HEK293 (cell line): Measurements from ENCODE around the gene C1orf122.

Source experiments
- HOXD13 ChIP-seq: sonication (generic); formaldehyde crosslinking; IDR thresholded peaks from 2 replicates; pipeline ENCODE4 v1.8.0; 2022; ENCODE audit warnings: missing genetic modification reagents, borderline replicate concordance
- KLF16 ChIP-seq: fragments of 450-650 bp; formaldehyde crosslinking; IDR thresholded peaks from 2 replicates; pipeline ENCODE4 v1.5.1; 2017; ENCODE audit warnings: missing biosample characterization, missing genetic modification characterization
- YY1 ChIP-seq: fragments of 450-650 bp; formaldehyde crosslinking; IDR thresholded peaks from 2 replicates; pipeline ENCODE4 v1.5.1; 2018; ENCODE audit warnings: missing biosample characterization, missing genetic modification characterization
- ZBTB8A ChIP-seq: fragments of 450-650 bp; formaldehyde crosslinking; IDR thresholded peaks from 2 replicates; pipeline ENCODE4 v1.5.1; 2016; ENCODE audit warnings: missing biosample characterization, missing genetic modification characterization
- ZNF121 ChIP-seq: fragments of 450-650 bp; formaldehyde crosslinking; IDR thresholded peaks from 2 replicates; pipeline ENCODE4 v1.5.1; 2016; ENCODE audit warnings: missing biosample characterization, missing genetic modification characterization
- ZNF707 ChIP-seq: fragments of 450-650 bp; formaldehyde crosslinking; IDR thresholded peaks from 2 replicates; pipeline ENCODE4 v1.5.1; 2016; ENCODE audit warnings: missing biosample characterization, missing genetic modification characterization
- ZNF785 ChIP-seq: fragments of 450-650 bp; formaldehyde crosslinking; IDR thresholded peaks from 2 replicates; pipeline ENCODE4 v1.5.1; 2016; ENCODE audit warnings: missing biosample characterization, missing genetic modification characterization
- TF ChIP-seq, protein P1 (sequence below): fragments of 450-650 bp; formaldehyde crosslinking; IDR thresholded peaks from 2 replicates; pipeline ENCODE4 v1.5.1; 2016; ENCODE audit warnings: missing biosample characterization, missing genetic modification characterization
- TF ChIP-seq, protein P2 (sequence below): fragments of 450-650 bp; formaldehyde crosslinking; IDR thresholded peaks from 2 replicates; pipeline ENCODE4 v1.5.1; 2016; ENCODE audit warnings: missing biosample characterization, missing genetic modification characterization
- TF ChIP-seq, protein P3 (sequence below): fragments of 450-650 bp; formaldehyde crosslinking; IDR thresholded peaks from 2 replicates; pipeline ENCODE4 v1.5.1; 2016; ENCODE audit warnings: missing biosample characterization, missing genetic modification characterization
- TF ChIP-seq, protein P4 (sequence below): fragments of 450-650 bp; formaldehyde crosslinking; IDR thresholded peaks from 2 replicates; pipeline ENCODE4 v1.5.1; 2016; ENCODE audit warnings: missing biosample characterization, missing genetic modification characterization

DNA sequence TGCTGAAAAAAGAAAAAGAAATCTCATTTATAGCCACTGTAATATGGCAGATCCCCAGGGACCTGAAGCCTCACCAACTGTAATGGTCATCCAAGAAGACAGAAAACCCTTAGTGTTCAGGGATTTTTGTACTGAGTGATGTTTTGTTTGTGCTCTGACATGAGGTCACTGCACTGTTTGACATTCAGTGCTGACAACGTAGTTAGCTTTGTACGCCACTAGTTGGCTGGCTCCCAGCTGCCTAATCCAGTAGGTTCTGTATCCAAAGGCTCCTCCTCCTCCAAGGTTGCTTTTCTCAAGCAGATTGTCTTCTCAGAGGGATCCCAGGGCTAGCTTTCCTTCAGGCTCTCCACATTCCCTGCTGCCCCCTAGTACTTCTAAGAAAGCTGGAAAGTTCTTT is 9.9 kb downstream of the C1orf122 start:
- TF ChIP-seq, protein P1, sequence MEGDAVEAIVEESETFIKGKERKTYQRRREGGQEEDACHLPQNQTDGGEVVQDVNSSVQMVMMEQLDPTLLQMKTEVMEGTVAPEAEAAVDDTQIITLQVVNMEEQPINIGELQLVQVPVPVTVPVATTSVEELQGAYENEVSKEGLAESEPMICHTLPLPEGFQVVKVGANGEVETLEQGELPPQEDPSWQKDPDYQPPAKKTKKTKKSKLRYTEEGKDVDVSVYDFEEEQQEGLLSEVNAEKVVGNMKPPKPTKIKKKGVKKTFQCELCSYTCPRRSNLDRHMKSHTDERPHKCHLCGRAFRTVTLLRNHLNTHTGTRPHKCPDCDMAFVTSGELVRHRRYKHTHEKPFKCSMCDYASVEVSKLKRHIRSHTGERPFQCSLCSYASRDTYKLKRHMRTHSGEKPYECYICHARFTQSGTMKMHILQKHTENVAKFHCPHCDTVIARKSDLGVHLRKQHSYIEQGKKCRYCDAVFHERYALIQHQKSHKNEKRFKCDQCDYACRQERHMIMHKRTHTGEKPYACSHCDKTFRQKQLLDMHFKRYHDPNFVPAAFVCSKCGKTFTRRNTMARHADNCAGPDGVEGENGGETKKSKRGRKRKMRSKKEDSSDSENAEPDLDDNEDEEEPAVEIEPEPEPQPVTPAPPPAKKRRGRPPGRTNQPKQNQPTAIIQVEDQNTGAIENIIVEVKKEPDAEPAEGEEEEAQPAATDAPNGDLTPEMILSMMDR (tag by site-specific recombination) = no peak
- TF ChIP-seq, protein P2, sequence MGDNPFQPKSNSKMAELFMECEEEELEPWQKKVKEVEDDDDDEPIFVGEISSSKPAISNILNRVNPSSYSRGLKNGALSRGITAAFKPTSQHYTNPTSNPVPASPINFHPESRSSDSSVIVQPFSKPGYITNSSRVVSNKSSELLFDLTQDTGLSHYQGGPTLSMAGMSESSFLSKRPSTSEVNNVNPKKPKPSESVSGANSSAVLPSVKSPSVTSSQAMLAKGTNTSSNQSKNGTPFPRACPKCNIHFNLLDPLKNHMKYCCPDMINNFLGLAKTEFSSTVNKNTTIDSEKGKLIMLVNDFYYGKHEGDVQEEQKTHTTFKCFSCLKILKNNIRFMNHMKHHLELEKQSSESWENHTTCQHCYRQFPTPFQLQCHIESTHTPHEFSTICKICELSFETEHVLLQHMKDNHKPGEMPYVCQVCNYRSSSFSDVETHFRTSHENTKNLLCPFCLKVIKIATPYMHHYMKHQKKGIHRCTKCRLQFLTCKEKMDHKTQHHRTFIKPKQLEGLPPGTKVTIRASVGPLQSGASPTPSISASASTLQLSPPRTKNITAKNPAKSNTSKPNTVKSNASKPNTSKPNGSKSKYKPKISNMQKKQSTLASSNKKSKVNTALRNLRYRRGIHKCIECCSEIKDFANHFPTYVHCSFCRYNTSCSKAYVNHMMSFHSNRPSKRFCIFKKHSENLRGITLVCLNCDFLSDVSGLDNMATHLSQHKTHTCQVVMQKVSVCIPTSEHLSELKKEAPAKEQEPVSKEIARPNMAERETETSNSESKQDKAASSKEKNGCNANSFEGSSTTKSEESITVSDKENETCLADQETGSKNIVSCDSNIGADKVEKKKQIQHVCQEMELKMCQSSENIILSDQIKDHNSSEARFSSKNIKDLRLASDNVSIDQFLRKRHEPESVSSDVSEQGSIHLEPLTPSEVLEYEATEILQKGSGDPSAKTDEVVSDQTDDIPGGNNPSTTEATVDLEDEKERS (tag by site-specific recombination) = no peak
- TF ChIP-seq HOXD13 (CRISPR knock-in tag) (no peak), KLF16 (tag by site-specific recombination) (no peak), ZNF121 (tag by site-specific recombination) (no peak), ZBTB8A (tag by site-specific recombination) (no peak), YY1 (no peak), ZNF707 (no peak), ZNF785 (no peak)
- TF ChIP-seq, protein P3, sequence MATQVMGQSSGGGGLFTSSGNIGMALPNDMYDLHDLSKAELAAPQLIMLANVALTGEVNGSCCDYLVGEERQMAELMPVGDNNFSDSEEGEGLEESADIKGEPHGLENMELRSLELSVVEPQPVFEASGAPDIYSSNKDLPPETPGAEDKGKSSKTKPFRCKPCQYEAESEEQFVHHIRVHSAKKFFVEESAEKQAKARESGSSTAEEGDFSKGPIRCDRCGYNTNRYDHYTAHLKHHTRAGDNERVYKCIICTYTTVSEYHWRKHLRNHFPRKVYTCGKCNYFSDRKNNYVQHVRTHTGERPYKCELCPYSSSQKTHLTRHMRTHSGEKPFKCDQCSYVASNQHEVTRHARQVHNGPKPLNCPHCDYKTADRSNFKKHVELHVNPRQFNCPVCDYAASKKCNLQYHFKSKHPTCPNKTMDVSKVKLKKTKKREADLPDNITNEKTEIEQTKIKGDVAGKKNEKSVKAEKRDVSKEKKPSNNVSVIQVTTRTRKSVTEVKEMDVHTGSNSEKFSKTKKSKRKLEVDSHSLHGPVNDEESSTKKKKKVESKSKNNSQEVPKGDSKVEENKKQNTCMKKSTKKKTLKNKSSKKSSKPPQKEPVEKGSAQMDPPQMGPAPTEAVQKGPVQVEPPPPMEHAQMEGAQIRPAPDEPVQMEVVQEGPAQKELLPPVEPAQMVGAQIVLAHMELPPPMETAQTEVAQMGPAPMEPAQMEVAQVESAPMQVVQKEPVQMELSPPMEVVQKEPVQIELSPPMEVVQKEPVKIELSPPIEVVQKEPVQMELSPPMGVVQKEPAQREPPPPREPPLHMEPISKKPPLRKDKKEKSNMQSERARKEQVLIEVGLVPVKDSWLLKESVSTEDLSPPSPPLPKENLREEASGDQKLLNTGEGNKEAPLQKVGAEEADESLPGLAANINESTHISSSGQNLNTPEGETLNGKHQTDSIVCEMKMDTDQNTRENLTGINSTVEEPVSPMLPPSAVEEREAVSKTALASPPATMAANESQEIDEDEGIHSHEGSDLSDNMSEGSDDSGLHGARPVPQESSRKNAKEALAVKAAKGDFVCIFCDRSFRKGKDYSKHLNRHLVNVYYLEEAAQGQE (tag by site-specific recombination) = no peak
- TF ChIP-seq, protein P4, sequence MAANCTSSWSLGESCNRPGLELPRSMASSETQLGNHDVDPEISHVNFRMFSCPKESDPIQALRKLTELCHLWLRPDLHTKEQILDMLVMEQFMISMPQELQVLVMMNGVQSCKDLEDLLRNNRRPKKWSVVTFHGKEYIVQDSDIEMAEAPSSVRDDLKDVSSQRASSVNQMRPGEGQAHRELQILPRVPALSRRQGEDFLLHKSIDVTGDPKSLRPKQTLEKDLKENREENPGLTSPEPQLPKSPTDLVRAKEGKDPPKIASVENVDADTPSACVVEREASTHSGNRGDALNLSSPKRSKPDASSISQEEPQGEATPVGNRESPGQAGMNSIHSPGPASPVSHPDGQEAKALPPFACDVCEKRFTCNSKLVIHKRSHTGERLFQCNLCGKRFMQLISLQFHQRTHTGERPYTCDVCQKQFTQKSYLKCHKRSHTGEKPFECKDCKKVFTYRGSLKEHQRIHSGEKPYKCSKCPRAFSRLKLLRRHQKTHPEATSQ (tag by site-specific recombination) = no peak
